ENCODE data around the gene THOC2. TPM values are rescaled to one million over a fixed set of nuclear protein-coding genes. Genes with fewer than 3 reads are reported as not detected.
"Not testable (repeated sequence)": the region's sequence is repeated elsewhere in the genome, so short reads cannot be mapped to it uniquely, and the experiment has no call there.

THOC2 gene
- total RNA-seq, 2 donors from 2014 or later: 64.0 to 64.7 TPM

DNA sequence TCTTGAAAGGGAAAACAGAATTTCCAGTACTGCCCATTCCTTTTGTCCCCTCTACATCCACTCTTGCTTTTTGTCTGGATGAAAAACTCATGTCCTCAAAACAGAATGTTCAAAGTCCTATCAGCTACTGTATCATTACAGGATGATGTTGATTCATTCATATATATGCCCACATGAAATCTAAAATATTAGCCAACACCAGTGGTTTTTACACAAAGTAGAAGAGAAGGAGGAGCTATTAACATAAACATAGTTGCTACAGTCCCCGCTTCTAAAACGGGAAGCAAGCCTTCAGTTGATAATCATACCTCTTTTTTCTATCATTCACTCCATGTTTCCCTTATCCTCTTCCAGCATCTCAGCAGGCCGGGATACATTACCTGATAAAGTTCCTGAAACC, 7.7 kb upstream of the THOC2 start:
- ATAC-seq (no peak), DNase-seq (no peak)
- intact Hi-C loops (cut with DNase I, micrococcal nuclease): no loop called here

DNA sequence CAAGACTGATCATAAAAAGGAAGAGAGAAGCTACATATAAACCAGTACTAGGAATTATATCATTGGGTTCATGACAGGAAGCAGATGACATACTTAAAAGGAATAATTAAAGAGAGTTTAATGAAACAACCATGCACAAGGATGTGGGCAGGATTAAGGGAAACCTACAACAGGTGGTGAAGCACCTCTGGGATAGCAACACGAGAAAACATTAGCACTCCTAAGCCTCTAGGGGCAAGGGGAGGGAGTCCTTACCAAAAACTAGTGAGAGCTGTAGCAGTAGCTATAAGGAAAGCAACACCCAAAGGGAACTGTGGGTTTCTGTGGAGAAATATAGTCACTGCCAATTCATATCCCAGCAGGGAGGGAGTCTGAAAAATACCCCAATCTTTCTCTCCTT, 7.2 kb upstream of the THOC2 start:
- ATAC-seq (no peak), DNase-seq (no peak)
- intact Hi-C loops (cut with DNase I, micrococcal nuclease): no loop called here

DNA sequence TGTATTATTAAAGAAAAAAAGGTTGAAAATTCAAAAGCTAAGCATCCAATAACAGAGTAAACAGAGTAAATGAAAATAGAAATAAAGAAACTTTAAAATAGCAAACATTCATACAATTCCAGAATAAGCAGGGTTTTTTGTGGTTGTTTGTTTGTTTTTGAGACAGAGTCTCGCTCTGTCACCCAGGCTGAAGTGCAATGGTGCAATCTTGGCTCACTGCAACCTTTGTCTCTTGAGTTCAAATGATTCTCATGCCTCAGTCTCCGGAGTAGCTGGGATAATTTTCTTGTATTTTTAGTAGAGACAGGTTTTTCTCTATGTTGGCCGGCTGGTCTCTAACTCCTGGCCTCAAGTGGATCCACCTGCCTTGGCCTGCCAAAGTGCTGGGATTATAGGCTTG, 6.6 kb upstream of the THOC2 start:
- no peak for DNase-seq
- no peak for ATAC-seq
- intact Hi-C loops (cut with DNase I, micrococcal nuclease): no loop called here

DNA sequence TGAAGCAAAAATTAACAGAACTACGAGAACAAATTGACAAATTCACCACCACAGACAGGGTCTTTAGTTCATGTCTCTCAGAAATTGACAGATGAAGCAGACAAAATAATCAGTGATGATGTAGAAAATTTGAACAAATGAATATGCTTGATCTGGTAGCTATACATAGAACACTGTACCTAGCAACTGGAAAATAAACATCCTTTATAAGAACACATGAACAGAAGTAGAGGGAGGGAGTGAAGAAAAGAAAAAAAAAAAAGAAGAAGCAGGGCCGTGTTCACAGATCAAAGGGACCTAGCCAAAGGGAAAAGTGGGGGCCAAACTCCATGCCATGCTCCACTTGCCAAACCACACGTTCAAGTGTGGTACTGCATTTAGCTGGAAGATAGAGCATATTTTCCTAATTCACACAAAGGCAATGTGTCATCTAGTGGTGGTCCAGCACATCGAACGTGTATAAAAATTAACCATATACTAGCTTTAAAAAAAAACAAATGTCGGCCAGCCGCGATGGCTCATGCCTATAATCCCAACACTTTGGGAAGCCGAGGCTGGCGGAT, 5.6 kb upstream of the THOC2 start:
- intact Hi-C loops (cut with DNase I, micrococcal nuclease): no loop called here
- DNase-seq (no peak), ATAC-seq (no peak)

DNA sequence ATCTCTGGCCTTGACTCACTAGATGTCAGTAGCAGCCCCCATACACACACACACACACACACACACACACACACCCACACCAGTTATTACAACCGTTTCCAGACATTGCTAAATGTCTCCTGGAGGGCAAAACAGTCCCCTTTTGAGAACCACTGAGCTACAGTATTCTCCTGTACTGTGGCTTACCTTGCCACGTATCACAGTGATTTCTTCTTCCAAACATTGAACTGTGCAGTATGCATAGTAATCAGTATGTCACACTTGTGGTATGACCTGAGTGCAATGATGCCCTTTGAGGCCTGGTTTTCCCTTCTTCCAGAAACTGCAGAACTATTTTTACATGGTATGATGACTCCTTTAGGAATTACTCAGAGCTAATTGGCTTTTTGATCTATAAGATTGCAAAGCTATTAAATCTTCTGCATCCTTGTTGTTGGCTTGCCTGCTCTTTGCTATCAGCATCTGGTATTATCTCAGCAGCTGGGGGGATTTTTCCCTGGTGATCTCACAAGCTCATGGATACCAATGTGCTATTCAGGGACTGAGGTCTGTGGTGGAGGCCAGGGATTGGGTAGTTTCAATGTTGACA, 3.6 kb upstream of the THOC2 start:
- intact Hi-C loops (cut with DNase I, micrococcal nuclease): no loop called here
- ATAC-seq: no peak

DNA sequence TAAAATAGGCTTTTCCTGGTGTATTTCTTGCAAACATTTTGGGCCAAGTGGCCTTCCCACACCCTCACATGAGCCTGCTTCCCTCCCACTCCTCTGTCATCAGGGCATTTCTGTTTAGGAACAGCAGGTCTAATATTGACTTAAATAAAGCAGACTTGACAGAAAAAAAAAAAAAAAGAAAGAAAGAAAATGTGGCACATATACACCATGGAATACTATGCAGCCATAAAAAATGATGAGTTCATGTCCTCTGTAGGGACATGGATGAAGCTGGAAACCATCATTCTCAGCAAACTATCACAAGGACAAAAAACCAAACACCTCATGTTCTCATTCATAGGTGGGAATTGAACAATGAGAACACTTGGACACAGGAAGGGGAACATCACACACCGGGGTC, 2.3 kb upstream of the THOC2 start:
- ATAC-seq; intact Hi-C loops (cut with DNase I, micrococcal nuclease); DNase-seq: not testable (repeated sequence)

More for the DNA sequence above, 3.6 kb upstream of the THOC2 start:
- no peak for DNase-seq

DNA sequence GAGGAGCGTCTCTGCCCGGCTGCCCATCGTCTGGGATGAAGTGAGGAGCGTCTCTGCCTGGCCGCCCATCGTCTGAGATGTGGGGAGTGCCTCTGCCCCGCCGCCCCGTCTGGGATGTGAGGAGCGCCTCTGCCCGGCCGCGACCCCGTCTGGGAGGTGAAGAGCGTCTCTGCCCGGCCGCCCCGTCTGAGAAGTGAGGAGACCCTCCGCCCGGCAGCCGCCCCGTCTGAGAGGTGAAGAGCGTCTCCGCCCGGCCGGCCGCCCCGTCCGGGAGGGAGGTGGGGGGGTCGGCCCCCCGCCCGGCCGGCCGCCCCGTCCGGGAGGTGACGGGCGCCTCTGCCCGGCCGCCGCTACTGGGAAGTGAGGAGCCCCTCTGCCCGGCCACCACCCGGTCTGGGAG, 1.2 kb upstream of the THOC2 start:
- DNase-seq; ATAC-seq; intact Hi-C loops (cut with DNase I, micrococcal nuclease): not testable (repeated sequence)

DNA sequence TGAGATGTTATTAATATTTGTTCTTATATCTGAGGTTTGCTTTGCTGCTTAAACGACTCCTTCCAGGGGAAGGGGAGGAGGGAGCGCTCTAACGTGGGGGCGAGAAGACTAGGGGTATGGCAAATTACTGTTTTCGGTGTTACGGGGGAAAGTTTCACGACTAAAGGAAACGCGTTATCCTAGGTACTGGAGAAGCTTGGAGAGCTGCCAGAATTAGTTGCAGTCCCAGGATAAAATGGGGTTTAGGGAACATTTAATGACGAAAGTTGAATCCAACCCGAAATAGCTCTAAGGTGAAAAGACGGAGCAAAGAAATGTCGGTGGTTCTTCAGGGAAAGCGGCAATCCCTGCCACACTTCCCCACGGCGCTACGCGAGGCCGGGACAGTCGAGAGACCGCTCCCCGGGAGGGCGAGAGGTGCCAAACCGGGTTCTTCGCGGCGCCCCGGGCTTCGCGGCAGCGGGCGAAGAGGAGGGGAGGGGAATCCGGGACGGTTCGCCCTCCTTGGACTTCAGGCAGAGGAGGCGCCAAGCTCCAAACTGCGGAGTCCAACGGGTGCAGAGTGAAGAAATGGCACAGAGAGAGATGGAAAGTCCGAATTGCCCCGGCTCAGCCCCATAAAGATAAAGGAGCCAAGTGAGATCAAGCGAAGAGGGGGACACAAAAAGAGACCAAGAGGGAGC, 724 bp downstream of the THOC2 start:
- peak; percentile 27 to 30 for DNase-seq
- intact Hi-C loops (cut with DNase I, micrococcal nuclease): no loop called here
- ATAC-seq: peak; percentile 77

DNA sequence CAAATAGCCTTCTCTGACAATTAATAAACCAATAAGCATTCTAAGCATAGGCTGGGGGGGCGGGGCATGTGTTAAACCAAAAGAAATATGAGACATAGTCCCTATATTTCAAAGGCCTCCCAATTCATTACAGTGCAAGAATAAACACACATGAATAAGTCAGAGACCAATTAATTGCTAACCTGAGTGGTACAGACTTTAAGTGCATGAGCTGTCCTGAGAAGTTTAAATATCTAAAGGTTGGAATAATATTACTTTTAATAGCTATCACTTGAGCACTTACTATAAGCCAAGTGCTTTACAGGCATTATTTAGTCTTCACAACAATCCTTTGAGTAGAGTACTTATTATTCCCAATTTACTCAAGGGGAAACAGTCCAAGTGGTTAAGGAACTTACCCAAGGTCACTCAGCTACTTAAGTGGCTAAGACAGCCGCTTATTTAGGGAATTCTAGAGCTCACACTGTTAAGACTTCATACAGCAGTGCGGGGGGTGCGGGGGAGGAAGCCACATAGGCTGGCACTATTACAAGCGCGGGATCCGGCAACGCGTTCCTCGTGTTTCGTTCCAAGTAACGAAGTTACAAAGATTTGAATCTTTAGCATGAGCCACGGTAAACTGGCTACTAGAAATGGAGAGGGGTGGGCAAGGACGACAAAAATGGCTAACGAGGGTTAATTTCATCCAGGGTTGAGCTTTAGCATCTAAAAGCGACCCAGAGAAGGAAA, 1.4 kb downstream of the THOC2 start:
- ATAC-seq: no peak
- peak in 1 of 2 donors; percentile 21 for DNase-seq
- intact Hi-C loops (cut with DNase I, micrococcal nuclease): no loop called here

DNA sequence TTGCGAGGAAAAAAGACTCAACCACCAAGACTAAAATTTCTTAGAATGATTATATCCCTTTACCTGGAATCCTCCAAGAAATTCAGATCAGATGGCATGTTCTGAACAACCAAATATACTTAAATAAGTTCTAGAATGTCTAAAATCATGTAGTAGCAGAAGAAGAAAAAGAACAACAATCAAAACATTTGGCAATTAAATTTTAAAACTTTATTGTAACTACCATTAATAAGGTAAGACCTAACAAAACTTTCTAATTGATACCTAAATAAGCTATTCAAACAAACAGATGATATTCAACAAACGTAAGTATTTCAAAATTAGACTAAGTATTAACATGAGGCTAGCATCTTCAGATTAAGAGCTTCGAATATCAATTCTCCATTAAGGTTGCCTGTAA, 4.3 kb downstream of the THOC2 start:
- ATAC-seq: no peak
- no peak for DNase-seq
- intact Hi-C loops (cut with DNase I, micrococcal nuclease): no loop called here

DNA sequence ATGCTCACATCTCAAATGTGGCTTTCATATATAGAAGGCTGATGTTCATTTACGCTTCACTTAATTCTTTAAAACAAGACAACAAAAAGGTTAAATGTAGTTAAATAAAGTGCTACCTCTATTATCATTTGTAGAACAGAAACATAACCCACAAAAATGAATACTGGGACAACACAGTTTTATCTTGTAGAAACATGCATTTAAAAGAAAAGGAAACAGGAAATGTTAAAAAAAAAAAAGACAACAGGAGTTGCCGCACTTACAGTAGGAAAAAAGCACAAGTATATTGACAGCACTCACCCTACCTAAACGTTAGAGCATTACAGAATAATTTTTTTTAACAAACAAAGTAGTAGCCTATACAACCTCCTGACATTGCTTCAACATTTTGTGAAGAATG, 4.8 kb downstream of the THOC2 start:
- intact Hi-C loops (cut with DNase I, micrococcal nuclease): no loop called here

DNA sequence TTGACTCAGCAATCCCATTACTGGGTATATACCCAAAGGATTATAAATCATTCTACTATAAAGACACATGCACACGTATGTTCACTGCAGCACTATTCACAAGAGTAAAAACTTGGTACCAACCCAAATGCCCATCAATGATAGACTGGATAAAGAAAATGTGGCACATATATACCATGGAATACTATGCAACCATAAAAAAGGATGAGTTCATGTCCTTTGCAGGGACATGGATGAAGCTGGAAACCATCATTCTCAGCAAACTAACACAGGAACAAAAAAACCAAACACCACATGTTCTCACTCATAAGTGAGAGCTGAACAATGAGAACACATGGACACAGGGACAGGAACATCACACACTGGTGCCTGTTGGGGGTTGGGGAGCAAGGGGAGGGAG, 10.7 kb downstream of the THOC2 start:
- intact Hi-C loops (cut with DNase I, micrococcal nuclease); ATAC-seq: not testable (repeated sequence)

More for the DNA sequence above, 4.8 kb downstream of the THOC2 start:
- no peak for ATAC-seq
- no peak for DNase-seq

DNA sequence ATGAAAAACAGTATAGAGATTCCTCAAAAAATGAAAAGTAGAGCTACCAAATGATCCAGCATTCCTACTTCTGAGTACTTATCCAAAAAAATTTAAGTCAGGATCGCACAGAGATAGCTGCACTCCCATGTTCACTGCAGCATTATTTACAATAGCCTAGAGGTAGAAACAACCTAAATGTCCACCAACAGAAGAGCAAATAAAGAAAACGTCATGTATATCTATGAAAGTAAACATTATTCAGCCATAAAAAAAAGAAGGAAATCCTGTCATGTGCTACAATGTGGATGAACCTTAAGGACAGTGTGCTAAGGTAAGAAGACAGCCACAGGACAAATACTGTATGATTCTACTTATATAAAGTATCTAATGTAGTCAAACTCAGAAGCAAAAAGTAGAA, 12.4 kb downstream of the THOC2 start:
- DNase-seq: no peak
- intact Hi-C loops (cut with DNase I, micrococcal nuclease): no loop called here
- peak; percentile 95 for ATAC-seq

More for the DNA sequence above, 10.7 kb downstream of the THOC2 start:
- not testable (repeated sequence) for DNase-seq

DNA sequence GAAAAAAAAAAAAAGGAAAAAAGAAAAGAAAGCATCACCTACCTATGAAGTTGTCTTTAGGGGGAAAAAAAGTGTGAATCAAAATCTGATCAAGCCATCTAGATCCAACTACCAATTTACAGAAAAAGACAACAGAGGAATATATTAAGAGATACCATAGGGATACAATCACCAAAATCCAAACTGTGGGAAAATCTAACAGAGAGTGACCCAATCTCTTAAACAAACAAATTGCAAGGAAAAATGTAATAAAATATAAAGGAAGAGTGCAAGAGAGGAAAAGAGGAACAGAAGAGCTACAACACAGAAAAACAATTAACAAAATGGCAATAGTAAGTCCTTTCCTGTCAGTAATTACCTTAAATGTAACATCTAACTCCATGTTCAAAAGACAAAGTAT, 19.0 kb downstream of the THOC2 start:
- DNase-seq (no peak), ATAC-seq (no peak)
- intact Hi-C loops (cut with DNase I, micrococcal nuclease): no loop called here

DNA sequence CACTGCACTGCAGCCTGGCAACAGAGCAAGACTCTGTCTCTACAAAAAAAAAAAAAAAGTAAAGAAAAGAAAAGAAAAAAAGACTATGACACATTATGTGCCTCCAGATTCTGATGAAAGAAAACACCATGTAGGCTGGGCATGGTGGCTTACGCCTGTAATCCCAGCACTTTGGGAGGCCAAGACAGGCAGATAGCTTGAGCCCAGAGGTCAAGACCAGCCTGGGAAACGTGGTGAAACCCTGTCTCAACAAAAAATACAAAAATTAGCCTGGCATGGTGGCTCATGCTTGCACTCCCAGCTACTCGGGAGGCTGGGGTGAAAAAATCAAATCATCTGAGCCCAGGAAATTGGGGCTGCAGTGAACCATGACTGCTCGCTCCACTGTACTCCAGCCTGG, 19.4 kb downstream of the THOC2 start:
- intact Hi-C loops (cut with DNase I, micrococcal nuclease): no loop called here
- no peak for ATAC-seq
- no peak for DNase-seq

DNA sequence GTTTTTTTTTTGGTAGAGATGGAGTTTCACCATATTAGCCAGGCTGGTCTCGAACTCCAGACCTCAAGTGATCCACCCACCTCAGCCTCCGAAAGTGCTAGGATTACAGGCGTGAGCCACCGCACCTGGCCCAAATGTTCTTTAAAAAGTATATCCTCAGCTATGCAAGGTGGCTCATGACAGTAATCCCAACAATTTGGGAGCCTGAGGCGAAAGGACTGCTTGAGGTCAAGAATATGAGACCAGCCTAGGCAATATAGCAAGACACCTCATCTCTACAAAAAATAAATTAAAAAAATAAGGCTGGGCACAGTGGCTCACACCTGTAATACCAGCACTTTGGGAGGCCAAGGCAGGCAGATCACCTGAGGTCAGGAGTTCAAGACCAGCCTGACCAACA, 21.7 kb downstream of the THOC2 start:
- DNase-seq: not testable (repeated sequence)

DNA sequence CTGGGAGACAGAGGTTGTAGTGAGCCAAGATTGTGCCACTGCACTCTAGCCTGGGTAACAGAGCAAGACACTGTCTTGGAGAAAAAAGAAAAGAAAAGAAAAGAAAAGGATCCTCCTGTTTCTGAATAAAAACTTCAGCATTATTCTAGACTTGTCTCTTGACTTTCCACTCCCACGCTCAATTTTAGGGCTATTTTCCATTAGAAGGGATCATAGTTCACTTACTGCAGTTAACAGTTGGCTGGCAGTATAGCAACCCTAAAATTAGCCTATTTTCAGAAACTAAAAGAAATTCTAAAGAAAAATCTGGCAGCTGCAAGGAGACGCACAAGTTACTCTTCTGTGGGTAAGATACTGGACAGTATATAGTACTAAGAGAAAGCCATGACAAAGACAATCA, 28.1 kb downstream of the THOC2 start:
- ATAC-seq (no peak), DNase-seq (no peak)
- intact Hi-C loops (cut with DNase I, micrococcal nuclease): no loop called here

More for the DNA sequence above, 21.7 kb downstream of the THOC2 start:
- ATAC-seq; intact Hi-C loops (cut with DNase I, micrococcal nuclease): not testable (repeated sequence)

DNA sequence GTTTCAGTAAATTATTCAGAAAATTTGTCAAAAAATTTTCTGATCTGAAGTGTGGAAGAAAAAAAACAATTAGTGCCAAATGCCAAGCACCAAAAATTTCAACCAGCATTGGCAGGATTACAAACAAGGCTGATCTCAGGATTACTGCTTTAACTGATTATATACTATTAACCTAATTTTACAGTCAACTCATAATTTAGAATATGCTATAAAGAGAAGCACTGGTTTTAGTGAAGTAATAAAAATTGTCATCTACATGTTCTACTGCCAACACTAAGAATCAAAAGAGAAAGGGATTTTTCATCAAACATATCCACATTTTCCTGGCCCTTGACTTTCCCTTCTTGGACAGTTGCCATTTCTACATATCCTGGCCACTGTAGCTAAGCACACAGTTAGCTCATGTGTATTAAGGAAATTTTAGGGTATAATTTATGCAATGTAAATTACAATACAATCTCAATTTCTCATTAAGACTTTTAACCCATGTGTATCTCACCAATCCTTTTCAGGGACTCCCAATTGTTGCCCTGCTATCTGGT, 33.8 kb downstream of the THOC2 start:
- ATAC-seq (no peak), DNase-seq (no peak)
- intact Hi-C loops (cut with DNase I, micrococcal nuclease): no loop called here

DNA sequence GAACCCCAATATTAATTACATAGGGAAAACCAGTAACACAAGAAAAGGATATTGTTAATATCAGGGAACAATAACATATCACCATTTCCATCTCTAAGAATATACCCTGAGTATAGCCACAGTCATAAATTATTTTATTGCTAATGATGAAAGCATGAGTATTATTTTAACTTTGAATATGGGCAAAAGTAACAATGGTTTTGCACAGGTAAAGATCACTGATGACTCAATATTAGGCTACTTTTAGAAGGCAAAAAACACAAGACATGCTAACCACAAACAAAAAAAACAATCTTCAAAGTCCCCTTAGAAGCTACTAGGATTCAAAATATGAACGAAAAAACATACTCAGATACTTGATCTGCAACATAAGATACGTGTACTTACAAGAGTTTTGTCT, 36.5 kb downstream of the THOC2 start:
- ATAC-seq (no peak), DNase-seq (no peak)
- intact Hi-C loops (cut with DNase I, micrococcal nuclease): no loop called here

DNA sequence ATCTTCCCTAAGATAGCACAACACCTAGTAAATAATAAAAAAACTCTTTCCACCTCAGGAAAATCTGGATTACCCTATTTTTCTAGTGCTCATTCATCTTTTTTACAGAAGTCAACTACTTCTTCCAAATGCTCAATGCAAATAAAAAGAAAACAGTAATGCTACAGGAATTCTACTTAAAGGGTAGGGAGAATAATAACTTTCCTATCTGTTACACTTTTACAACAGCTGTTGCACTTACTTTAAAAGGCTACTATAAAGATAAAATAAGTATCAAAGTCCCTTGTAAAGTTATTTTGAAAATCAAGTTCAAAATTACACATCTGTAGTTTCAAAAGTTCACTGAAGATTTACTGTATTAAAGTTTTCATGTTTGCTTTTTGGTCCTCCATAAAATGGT, 37.6 kb downstream of the THOC2 start:
- DNase-seq (no peak), ATAC-seq (peak; percentile 77)
- intact Hi-C loops (cut with DNase I, micrococcal nuclease): no loop called here

All from left colon (tissue), 2 donors.